ENCODE results near the gene ANGPTL4.
A peak's percentile ranks its signal among the peaks of the same experiment; 100 is the strongest.

The ANGPTL4 gene

DNA sequence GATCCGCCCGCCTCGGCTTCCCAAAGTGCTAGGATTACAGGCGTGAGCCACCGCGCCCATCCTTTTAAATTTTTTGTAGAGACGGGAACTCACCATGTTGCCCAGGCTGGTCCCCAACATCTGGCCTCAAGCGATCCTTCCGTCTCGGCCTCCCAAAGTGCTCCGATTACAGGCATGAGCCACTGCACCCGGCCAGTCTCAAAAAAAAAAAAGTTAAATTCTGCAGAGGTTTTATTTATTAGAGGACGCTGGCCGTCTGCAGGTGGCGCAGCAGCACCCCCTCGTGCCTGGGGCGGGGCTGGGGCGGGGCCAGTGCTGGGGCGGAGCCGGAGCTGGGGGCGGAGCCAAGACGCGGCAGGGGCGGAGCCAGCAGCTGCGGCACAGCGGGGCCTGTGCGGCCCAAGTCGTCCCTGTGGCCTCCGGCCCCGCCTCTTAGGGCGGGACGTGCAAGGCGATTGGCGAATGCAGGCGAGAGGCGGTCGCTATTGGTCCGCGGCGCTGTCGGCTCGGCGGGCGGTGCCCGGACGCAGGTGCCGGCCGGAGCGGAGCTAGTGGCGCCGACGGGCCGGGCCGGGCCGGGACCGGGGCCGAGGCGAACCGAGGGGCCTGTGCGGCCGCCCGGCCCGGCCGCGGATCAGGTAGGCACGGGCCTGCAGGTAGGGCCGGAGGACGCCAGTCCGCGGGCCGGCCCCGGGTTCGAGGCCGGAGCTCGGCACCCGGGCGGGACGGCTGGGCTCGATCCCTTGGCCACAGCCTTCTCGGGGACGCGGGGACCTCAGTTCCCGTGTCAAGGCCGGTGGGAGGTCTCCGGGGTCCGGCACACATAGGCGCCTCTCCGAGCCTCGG, 49.1 kb downstream of the ANGPTL4 start, which contains the start of gene MARCHF2:
MARCHF2 (plus strand) TSS at position 523 of the 846 bp plus-strand sequence. CDS start 8,536 bp downstream, outside the sequence.
- peak; percentile 89 for DNase-seq (ENCODE audit: low read depth)
- TF ChIP-seq, protein P1, sequence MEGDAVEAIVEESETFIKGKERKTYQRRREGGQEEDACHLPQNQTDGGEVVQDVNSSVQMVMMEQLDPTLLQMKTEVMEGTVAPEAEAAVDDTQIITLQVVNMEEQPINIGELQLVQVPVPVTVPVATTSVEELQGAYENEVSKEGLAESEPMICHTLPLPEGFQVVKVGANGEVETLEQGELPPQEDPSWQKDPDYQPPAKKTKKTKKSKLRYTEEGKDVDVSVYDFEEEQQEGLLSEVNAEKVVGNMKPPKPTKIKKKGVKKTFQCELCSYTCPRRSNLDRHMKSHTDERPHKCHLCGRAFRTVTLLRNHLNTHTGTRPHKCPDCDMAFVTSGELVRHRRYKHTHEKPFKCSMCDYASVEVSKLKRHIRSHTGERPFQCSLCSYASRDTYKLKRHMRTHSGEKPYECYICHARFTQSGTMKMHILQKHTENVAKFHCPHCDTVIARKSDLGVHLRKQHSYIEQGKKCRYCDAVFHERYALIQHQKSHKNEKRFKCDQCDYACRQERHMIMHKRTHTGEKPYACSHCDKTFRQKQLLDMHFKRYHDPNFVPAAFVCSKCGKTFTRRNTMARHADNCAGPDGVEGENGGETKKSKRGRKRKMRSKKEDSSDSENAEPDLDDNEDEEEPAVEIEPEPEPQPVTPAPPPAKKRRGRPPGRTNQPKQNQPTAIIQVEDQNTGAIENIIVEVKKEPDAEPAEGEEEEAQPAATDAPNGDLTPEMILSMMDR (IDR thresholded peaks at IDR 0.05; ENCODE audit: low read depth, low read length, missing control alignments): peak; percentile 44
- H3K4me3 ChIP-seq (ENCODE audit: low read depth, low read length): peak within 1 kb of the TSS; percentile 50

GRCh38 chr19:8413629-8413995, 49.7 kb downstream of the ANGPTL4 start:
- DNase-seq (ENCODE audit: low read depth): no peak
- TF ChIP-seq, protein P1 (IDR thresholded peaks at IDR 0.05; ENCODE audit: low read depth, low read length, missing control alignments): no peak
- in situ Hi-C loops (cut with HindIII; ENCODE audit: low sequenced_read_pairs): no loop called here
- H3K4me3 ChIP-seq (ENCODE audit: low read depth, low read length): peak overlapping the region; percentile 50

More for the DNA sequence above, 49.1 kb downstream of the ANGPTL4 start, which contains the start of gene MARCHF2:
- in situ Hi-C loops (cut with HindIII; ENCODE audit: low sequenced_read_pairs): no loop called here

DNA sequence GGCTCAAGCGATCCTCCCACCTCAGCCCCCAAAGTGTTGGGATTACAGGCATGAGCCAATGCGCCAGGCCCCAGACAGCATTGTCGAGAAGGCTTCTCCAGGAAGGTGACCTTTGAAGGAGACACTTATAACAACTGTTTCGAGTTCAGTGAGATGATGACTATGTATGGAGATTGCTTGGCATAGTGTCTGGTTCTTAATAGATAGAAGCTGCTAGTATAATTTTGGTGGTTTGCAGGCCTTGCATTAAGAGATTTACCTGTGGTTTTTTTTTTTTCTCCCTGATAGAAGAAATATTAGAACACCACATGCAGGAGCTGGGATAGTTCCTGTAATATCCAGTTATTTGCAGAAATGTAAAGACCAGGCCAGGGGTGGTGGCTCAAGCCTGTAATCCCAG, 52.8 kb downstream of the ANGPTL4 start:
- no peak for DNase-seq (ENCODE audit: low read depth)
- in situ Hi-C loops (cut with HindIII; ENCODE audit: low sequenced_read_pairs): no loop called here
- no peak overlapping the region for H3K4me3 ChIP-seq (ENCODE audit: low read depth, low read length)
- TF ChIP-seq, protein P1 (IDR thresholded peaks at IDR 0.05; ENCODE audit: low read depth, low read length, missing control alignments): no peak

DNA sequence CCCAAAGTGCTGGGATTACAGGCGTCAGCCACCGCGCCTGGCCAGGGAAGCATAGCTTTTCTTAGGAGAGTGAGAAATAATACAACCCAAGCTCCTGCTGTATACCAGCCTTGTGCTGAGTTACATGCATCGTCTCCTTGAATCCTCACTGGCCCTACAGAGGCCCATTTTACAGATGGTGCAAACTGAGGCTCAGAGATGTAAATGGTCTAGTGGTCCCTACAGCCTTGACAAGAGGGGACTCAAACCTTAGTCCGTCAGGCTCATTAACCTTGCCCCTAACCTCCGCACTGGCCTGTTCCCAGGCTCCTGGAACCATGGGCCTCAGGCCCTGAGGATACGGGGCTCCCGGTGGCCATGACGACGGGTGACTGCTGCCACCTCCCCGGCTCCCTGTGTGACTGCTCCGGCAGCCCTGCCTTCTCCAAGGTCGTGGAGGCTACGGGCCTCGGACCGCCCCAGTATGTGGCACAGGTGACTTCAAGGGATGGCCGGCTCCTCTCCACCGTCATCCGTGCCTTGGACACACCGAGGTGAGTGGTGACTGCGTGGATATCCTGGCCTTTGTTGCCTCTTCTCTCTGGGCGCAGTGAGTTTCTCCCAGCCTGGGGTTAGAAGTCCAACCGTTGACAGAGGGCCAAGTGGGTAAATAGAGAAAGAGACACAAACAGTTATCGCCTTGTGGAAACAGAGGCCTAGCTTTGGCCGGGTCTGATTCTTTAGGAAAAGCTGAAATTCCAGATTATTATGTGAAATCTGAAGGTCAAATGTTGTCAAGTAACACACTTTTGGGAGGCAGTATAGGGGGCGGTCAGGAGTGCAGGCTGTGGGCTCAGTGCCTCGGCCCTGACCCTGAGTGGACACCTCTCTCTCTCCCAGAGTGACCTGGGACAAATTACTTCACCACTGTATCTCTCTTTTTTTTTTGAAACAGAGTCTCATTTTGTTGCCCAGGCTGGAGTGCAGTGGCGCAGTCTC, 57.8 kb downstream of the ANGPTL4 start:
- in situ Hi-C loops (cut with HindIII; ENCODE audit: low sequenced_read_pairs): no loop called here
- TF ChIP-seq, protein P1 (IDR thresholded peaks at IDR 0.05; ENCODE audit: low read depth, low read length, missing control alignments): no peak
- no peak overlapping the region for H3K4me3 ChIP-seq (ENCODE audit: low read depth, low read length)
- DNase-seq (ENCODE audit: low read depth): no peak

DNA sequence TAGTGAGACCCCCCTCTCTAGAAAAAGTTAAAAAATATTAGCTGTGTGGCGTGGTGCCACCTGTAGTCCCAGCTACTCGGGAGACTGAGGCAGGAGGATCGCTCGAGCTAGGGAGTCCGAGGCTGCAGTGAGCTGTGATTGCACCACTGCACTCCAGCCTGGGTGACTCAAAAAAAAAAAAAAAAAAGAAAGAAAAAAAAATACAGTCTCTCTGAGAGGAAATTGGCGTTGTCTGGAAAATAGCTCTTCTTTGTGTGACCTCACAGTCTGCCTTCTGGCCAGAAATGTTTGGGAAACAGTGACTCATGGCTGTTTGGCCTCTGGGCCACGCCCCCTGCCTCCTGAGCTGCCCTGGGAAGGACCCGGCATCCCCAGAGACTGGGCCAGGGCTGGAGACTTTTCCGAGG, 59.9 kb downstream of the ANGPTL4 start:
- TF ChIP-seq, protein P1 (IDR thresholded peaks at IDR 0.05; ENCODE audit: low read depth, low read length, missing control alignments): no peak
- DNase-seq (ENCODE audit: low read depth): peak; percentile 87
- no peak overlapping the region for H3K4me3 ChIP-seq (ENCODE audit: low read depth, low read length)
- in situ Hi-C loops (cut with HindIII; ENCODE audit: low sequenced_read_pairs): no loop called here
